ENCODE results near the gene TTC36. TPM values are rescaled to one million over a fixed set of nuclear protein-coding genes. Genes with fewer than 3 reads are reported as not detected.
"Not testable (repeated sequence)": the region's sequence is repeated elsewhere in the genome, so short reads cannot be mapped to it uniquely, and the experiment has no call there.

Gene TTC36
- polyA plus RNA-seq (2013, experiment 1 of 4) = not detected
- not detected for polyA plus RNA-seq (2013, experiment 2 of 4)
- not detected for polyA plus RNA-seq (2013, experiment 3 of 4)
- 0.45 TPM for polyA plus RNA-seq (2013, experiment 4 of 4)

GRCh38 chr11:118527109-118527508 lies at the start of gene TTC36:
Gene TTC36, plus strand, starts transcription at chr11:118527474. Its CDS starts 21 bp downstream, at chr11:118527495.
- Histone ChIP-seq H3K36me3 (ENCODE audit: control insufficient read depth, insufficient read depth, low read length) (peaks cover 19% of the 10 kb centered on the region), H3K9me3 (ENCODE audit: control insufficient read depth, low read length) (no peaks in the 10 kb centered on the region), H3K4me1 (ENCODE audit: control insufficient read depth, insufficient read depth, low read length) (peaks cover 13% of the 10 kb centered on the region), H3K27ac (ENCODE audit: insufficient read depth, low read depth, low read length, poor library complexity, severe bottlenecking) (no peak within 1 kb of the TSS), H3K4me3 (ENCODE audit: insufficient read depth, low read depth, low read length) (no peak within 1 kb of the TSS), H3K27me3 (ENCODE audit: control insufficient read depth, insufficient read depth, low read length, poor library complexity, severe bottlenecking) (no peaks in the 10 kb centered on the region)
- WGBS, 2 experiments = 79 to 89% methylated on average over 3 of the region's 3 CpGs

- not testable (repeated sequence) for H3K9me3 ChIP-seq (ENCODE audit: control insufficient read depth, low read length); H3K27ac ChIP-seq (ENCODE audit: insufficient read depth, low read depth, low read length, poor library complexity, severe bottlenecking); H3K27me3 ChIP-seq (ENCODE audit: control insufficient read depth, insufficient read depth, low read length, poor library complexity, severe bottlenecking); H3K4me3 ChIP-seq (ENCODE audit: insufficient read depth, low read depth, low read length); H3K4me1 ChIP-seq (ENCODE audit: control insufficient read depth, insufficient read depth, low read length)
- WGBS, 2 experiments = 89% methylated on average over 1 of the region's 1 CpG; no CpG with 5 or more reads in 1 of the 2 experiments
- peaks cover 73% of the 10 kb centered on the region for H3K36me3 ChIP-seq (ENCODE audit: control insufficient read depth, insufficient read depth, low read length)
Observed at GRCh38 chr11:118481238-118481637, 46.0 kb upstream of the TTC36 start.

- no peak overlapping the region for H3K4me3 ChIP-seq (ENCODE audit: insufficient read depth, low read depth, low read length)
- no peaks in the 10 kb centered on the region for H3K27me3 ChIP-seq (ENCODE audit: control insufficient read depth, insufficient read depth, low read length, poor library complexity, severe bottlenecking)
- H3K36me3 ChIP-seq (ENCODE audit: control insufficient read depth, insufficient read depth, low read length) = peaks cover 62% of the 10 kb centered on the region
- no peaks in the 10 kb centered on the region for H3K9me3 ChIP-seq (ENCODE audit: control insufficient read depth, low read length)
- no peak overlapping the region for H3K27ac ChIP-seq (ENCODE audit: insufficient read depth, low read depth, low read length, poor library complexity, severe bottlenecking)
- 96 to 97% methylated on average over 3 of the region's 3 CpGs for WGBS, 2 experiments
- H3K4me1 ChIP-seq (ENCODE audit: control insufficient read depth, insufficient read depth, low read length) = no peaks in the 10 kb centered on the region
Observed at GRCh38 chr11:118484405-118484804, 42.9 kb upstream of the TTC36 start.

- Histone ChIP-seq H3K4me1 (ENCODE audit: control insufficient read depth, insufficient read depth, low read length) (no peaks in the 10 kb centered on the region), H3K27me3 (ENCODE audit: control insufficient read depth, insufficient read depth, low read length, poor library complexity, severe bottlenecking) (no peaks in the 10 kb centered on the region), H3K36me3 (ENCODE audit: control insufficient read depth, insufficient read depth, low read length) (peaks cover 63% of the 10 kb centered on the region)
Observed at GRCh38 chr11:118485273-118485672, 42.0 kb upstream of the TTC36 start.

GRCh38 chr11:118488480-118489109 lies 38.7 kb upstream of the TTC36 start:
- 37 to 40% methylated on average over 7 of the region's 7 CpGs for WGBS, 2 experiments
- Histone ChIP-seq H3K36me3 (ENCODE audit: control insufficient read depth, insufficient read depth, low read length) (peaks cover 60% of the 10 kb centered on the region), H3K4me3 (ENCODE audit: insufficient read depth, low read depth, low read length) (no peak overlapping the region), H3K27me3 (ENCODE audit: control insufficient read depth, insufficient read depth, low read length, poor library complexity, severe bottlenecking) (no peaks in the 10 kb centered on the region), H3K4me1 (ENCODE audit: control insufficient read depth, insufficient read depth, low read length) (no peaks in the 10 kb centered on the region), H3K27ac (ENCODE audit: insufficient read depth, low read depth, low read length, poor library complexity, severe bottlenecking) (no peak overlapping the region), H3K9me3 (ENCODE audit: control insufficient read depth, low read length) (no peaks in the 10 kb centered on the region)

More at GRCh38 chr11:118485273-118485672, 42.0 kb upstream of the TTC36 start:
- Histone ChIP-seq H3K4me3 (ENCODE audit: insufficient read depth, low read depth, low read length) (no peak overlapping the region), H3K27ac (ENCODE audit: insufficient read depth, low read depth, low read length, poor library complexity, severe bottlenecking) (no peak overlapping the region), H3K9me3 (ENCODE audit: control insufficient read depth, low read length) (no peaks in the 10 kb centered on the region)

GRCh38 chr11:118491041-118491440 lies 36.2 kb upstream of the TTC36 start:
- H3K36me3 ChIP-seq (ENCODE audit: control insufficient read depth, insufficient read depth, low read length) = peaks cover 66% of the 10 kb centered on the region

GRCh38 chr11:118497831-118498230 lies 29.4 kb upstream of the TTC36 start:
- no peak overlapping the region for H3K4me3 ChIP-seq (ENCODE audit: insufficient read depth, low read depth, low read length)
- no peaks in the 10 kb centered on the region for H3K9me3 ChIP-seq (ENCODE audit: control insufficient read depth, low read length)
- H3K27ac ChIP-seq (ENCODE audit: insufficient read depth, low read depth, low read length, poor library complexity, severe bottlenecking) = no peak overlapping the region
- WGBS, 2 experiments = 94 to 98% methylated on average over 4 of the region's 4 CpGs
- no peaks in the 10 kb centered on the region for H3K4me1 ChIP-seq (ENCODE audit: control insufficient read depth, insufficient read depth, low read length)
- H3K36me3 ChIP-seq (ENCODE audit: control insufficient read depth, insufficient read depth, low read length) = peaks cover 74% of the 10 kb centered on the region
- no peaks in the 10 kb centered on the region for H3K27me3 ChIP-seq (ENCODE audit: control insufficient read depth, insufficient read depth, low read length, poor library complexity, severe bottlenecking)

More at GRCh38 chr11:118491041-118491440, 36.2 kb upstream of the TTC36 start:
- Histone ChIP-seq H3K9me3 (ENCODE audit: control insufficient read depth, low read length) (no peaks in the 10 kb centered on the region), H3K4me1 (ENCODE audit: control insufficient read depth, insufficient read depth, low read length) (no peaks in the 10 kb centered on the region), H3K4me3 (ENCODE audit: insufficient read depth, low read depth, low read length) (no peak overlapping the region), H3K27ac (ENCODE audit: insufficient read depth, low read depth, low read length, poor library complexity, severe bottlenecking) (no peak overlapping the region), H3K27me3 (ENCODE audit: control insufficient read depth, insufficient read depth, low read length, poor library complexity, severe bottlenecking) (no peaks in the 10 kb centered on the region)
- 91 to 95% methylated on average over 4 of the region's 4 CpGs for WGBS, 2 experiments

- WGBS, 2 experiments = 96 to 97% methylated on average over 3 of the region's 3 CpGs
- Histone ChIP-seq H3K4me3 (ENCODE audit: insufficient read depth, low read depth, low read length) (no peak overlapping the region), H3K4me1 (ENCODE audit: control insufficient read depth, insufficient read depth, low read length) (no peaks in the 10 kb centered on the region), H3K9me3 (ENCODE audit: control insufficient read depth, low read length) (no peaks in the 10 kb centered on the region), H3K36me3 (ENCODE audit: control insufficient read depth, insufficient read depth, low read length) (peaks cover 88% of the 10 kb centered on the region), H3K27ac (ENCODE audit: insufficient read depth, low read depth, low read length, poor library complexity, severe bottlenecking) (no peak overlapping the region), H3K27me3 (ENCODE audit: control insufficient read depth, insufficient read depth, low read length, poor library complexity, severe bottlenecking) (no peaks in the 10 kb centered on the region)
Observed at GRCh38 chr11:118503216-118503615, 24.1 kb upstream of the TTC36 start.

- Histone ChIP-seq H3K9me3 (ENCODE audit: control insufficient read depth, low read length) (no peaks in the 10 kb centered on the region), H3K36me3 (ENCODE audit: control insufficient read depth, insufficient read depth, low read length) (peaks cover 67% of the 10 kb centered on the region), H3K4me3 (ENCODE audit: insufficient read depth, low read depth, low read length) (no peak overlapping the region), H3K27ac (ENCODE audit: insufficient read depth, low read depth, low read length, poor library complexity, severe bottlenecking) (no peak overlapping the region), H3K4me1 (ENCODE audit: control insufficient read depth, insufficient read depth, low read length) (no peaks in the 10 kb centered on the region), H3K27me3 (ENCODE audit: control insufficient read depth, insufficient read depth, low read length, poor library complexity, severe bottlenecking) (no peaks in the 10 kb centered on the region)
- 81 to 86% methylated on average over 5 of the region's 5 CpGs for WGBS, 2 experiments
Observed at GRCh38 chr11:118511601-118512000, 15.7 kb upstream of the TTC36 start.

GRCh38 chr11:118514103-118514502 lies 13.2 kb upstream of the TTC36 start:
- no peaks in the 10 kb centered on the region for H3K4me1 ChIP-seq (ENCODE audit: control insufficient read depth, insufficient read depth, low read length)
- no peaks in the 10 kb centered on the region for H3K9me3 ChIP-seq (ENCODE audit: control insufficient read depth, low read length)
- H3K27me3 ChIP-seq (ENCODE audit: control insufficient read depth, insufficient read depth, low read length, poor library complexity, severe bottlenecking) = no peaks in the 10 kb centered on the region
- no peak overlapping the region for H3K27ac ChIP-seq (ENCODE audit: insufficient read depth, low read depth, low read length, poor library complexity, severe bottlenecking)
- H3K4me3 ChIP-seq (ENCODE audit: insufficient read depth, low read depth, low read length) = no peak overlapping the region
- 94% methylated on average over 7 of the region's 7 CpGs for WGBS, 2 experiments
- peaks cover 60% of the 10 kb centered on the region for H3K36me3 ChIP-seq (ENCODE audit: control insufficient read depth, insufficient read depth, low read length)
